ENCODE results near the gene INSM2.
A peak's percentile ranks its signal among the peaks of the same experiment; 100 is the strongest.

Gene INSM2, protein sequence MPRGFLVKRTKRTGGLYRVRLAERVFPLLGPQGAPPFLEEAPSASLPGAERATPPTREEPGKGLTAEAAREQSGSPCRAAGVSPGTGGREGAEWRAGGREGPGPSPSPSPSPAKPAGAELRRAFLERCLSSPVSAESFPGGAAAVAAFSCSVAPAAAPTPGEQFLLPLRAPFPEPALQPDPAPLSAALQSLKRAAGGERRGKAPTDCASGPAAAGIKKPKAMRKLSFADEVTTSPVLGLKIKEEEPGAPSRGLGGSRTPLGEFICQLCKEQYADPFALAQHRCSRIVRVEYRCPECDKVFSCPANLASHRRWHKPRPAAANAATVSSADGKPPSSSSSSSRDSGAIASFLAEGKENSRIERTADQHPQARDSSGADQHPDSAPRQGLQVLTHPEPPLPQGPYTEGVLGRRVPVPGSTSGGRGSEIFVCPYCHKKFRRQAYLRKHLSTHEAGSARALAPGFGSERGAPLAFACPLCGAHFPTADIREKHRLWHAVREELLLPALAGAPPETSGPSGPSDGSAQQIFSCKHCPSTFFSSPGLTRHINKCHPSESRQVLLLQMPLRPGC

DNA sequence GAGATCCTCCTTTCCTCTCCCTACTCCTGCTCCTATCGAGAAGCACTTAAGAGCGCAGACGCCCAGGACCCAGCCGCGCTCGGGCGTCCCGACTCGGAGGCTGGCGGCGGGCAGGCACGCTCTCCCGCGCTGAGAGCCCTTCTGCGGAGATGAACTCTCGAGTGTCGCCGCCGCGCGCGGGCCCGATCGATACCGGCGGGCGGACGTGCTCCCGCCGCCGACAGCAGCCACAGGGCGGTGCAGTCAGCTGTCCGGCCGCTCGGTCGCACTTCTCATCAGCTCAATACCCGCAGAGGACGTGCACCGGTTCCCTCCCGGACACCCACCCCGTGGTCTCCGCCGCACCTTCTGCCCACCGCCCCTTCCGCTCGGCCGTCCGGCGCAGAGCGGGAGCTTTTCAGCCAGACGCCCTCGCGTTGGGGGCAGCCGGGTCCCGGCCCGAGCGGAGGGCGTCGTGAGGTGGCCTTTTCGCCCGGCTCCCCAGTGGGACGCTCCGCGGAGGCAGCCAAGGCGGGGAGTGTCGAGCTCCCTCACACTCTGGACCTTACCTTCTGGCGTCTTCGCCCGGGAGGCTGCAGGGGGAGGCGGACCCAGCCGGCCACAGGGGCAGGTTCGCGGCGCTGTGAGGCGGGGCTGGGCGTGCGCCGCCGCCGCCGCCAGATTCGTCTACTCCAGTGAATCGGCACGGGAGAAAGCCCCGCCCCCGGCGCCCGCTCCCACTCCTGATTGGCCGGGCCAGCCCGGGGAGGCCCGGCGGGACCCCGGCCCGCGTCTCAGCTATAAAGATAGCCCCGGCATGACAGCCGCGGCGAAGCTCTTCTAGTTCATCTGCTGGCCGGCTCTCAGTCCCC, at the start of gene INSM2:
INSM2 (plus strand) TSS at position 808 of the 851 bp plus-strand sequence. CDS start 89 bp downstream, outside the sequence.
- DNase-seq = peak; percentile 79

DNA sequence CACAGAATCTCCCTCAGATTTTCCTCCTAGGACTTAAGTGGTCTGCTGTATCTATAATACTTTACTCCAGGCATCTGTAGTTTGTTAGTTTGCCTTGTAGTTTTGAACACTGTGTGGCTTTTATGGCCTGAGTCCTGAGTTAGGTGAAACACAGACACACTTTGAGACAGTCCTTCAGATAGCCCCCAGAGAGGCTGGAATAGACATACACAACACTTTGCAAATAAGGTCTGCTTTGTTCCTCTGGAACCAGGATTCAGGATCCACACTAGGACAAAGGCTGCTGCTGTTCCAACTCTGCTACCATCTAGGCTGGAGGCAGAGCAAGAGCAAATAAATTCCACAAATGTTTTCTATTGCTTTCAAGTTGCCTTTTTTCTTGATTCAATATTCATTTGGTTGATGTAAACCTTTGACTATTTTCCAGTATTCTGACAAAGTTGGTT, 41.4 kb upstream of the INSM2 start:
- DNase-seq = no peak

DNA sequence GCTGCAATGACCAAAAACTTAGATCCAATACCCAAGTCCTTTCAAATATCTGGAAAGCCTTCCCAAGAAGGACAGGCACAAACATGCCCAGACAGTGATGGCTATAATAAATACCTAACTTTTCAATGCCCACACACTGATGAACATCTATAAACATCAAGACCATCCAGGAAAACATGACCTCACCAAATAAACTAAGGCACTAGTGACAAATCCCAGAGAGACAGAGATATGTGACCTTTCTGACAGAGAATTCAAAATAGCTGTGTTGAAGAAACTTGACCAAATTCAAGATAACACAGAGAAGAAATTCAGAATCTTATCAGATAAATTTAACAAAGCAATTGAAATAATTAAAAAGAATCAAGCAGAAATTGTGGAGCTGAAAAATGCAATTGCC, 38.7 kb upstream of the INSM2 start:
- DNase-seq = no peak

DNA sequence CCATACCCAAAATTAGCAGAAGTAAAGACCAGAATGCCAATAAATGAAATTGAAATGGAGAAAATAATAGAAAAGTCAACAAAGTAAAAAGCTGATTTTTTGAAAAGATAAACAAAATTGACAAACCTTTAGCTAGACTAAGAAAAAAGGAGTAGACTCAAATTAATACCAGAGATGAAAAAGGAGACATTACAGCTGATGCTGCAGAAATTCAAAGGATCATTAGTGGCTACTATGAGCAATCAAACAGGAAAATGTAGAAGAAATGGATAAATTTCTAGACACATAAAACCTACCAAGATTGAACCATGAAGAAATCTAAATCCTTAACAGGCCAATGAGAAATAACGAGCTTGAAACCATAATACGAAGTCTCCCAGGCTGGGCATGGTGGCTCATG, 34.8 kb upstream of the INSM2 start:
- no peak for DNase-seq

DNA sequence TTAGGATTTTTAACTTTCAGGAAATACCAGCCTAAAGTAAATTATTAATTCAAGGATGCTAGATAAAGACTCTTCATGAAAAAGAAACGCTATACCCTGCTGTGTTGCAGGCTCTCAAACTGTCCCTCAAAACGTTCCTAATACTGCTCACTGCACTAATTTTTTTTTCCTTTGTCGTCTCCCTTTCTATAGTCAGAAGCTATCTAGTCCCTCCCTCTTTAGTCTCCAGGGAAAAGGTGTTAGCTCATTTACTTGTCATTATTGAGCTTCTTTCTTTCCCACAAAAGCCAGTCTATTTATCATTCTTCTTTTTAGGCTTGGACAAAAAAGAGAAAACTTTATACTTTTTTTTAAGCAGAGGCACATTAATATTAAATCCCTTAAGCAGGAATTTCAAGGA, 30.3 kb upstream of the INSM2 start:
- no peak for DNase-seq

DNA sequence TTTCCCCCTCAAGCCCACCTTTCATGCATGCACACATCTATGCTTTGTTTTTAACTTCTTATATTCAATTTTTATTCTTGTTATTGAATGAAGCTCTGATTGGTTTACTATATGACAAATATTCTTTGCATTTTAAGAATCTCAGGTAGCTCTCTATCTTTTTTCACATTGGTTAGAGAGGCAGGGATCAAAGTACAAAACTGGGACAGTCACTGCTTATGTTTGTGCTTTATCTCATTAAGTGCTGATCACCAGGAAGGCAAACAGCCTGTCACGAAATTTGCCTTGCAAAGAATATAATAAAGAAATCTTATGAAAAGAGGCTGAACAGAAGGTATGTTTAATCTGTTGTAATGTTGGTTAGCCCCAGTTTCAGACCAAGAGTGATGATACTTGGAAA, 29.7 kb upstream of the INSM2 start:
- DNase-seq = no peak

DNA sequence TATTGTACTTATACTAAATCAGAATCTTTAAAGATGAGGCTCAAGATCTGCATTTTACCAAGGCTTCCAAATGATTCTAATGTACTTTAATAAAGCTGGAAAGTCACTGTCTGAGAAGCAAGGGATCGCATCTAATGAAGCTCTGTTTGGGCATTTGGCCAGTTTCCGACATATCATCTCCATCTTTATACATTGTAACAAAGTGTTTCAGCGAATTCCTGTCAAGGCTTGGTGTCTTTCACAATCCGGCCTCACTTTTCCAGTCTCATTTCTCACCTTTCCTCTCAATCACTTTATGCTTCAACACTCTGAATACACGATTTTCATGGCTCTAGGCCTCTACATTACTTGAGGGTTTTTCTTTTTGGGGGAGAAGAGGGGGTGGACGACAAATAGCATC, 27.5 kb upstream of the INSM2 start:
- no peak for DNase-seq

DNA sequence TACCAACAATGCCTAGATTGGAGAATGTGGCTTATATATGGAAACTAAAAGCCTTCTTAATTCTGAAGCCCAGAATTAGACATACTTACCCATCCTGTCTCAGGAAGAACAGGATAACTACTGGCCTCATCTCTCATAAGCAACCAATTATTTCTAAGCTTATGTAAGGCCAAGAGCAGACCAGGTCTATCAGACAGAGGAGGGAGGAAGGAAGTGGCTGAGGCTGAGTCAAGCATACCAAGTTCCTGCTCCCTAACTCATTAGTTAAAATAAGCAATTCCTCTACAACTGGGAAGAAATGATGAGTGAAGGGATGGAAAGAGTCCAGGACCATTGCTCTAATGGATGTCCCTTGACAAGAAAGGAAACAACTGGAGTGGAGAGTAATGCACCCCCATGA, 27.0 kb upstream of the INSM2 start:
- no peak for DNase-seq

DNA sequence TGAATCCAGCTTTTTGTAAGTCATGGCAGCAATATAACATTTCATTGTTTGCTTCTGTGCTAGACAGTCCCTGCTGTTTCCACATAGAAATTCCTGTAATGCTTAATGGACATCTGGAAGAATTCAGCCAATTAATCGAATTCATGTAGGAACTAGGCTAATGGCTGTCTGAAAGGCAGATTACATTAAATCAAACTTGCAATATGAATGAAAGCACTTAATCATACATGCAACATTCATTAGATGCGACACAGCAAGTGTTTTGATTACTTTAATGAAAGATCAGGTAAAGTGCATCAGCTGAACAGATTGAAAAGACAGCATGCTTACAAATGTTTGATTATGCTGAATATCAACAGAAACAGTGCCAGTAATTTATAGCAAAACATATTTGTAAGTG, 24.1 kb upstream of the INSM2 start:
- DNase-seq = no peak

DNA sequence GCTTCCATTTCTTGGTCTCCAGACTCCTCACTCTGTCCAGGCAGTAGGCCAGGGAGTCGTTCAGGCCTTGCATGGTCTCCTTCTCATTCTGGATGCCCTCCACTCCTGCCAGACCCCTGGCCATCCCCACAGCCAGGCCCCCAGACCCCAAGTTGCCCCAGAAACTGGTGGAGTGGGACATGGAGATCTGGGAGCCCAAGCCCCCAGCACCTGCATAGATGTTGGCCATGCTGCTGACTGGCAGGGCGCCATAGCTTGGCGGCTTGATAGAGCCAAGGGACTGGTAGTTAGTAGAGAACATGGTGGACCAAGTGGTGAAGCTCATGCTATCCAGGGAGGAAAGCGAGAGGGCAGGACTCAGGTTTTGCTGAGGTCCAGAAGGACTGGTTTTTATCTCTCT, 21.2 kb upstream of the INSM2 start:
- no peak for DNase-seq

DNA sequence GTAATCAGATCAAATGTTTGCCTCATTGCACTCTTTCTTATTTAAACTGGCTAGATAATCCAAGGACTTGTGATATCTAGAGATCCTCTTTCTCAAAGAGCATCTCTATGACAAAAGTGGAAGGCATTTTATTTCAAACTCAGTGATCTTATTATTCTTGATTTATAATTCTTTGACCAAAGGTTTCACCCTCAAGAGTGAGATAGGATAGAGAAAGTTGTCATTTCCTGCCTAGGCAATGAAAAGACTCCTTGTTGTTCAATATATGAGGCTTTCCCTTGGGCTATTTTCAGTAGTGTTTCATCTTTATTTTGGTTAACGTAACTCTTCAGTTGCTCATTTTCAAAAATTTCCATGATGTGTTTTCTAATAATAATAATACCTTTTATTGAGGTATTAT, 18.0 kb upstream of the INSM2 start:
- no peak for DNase-seq

DNA sequence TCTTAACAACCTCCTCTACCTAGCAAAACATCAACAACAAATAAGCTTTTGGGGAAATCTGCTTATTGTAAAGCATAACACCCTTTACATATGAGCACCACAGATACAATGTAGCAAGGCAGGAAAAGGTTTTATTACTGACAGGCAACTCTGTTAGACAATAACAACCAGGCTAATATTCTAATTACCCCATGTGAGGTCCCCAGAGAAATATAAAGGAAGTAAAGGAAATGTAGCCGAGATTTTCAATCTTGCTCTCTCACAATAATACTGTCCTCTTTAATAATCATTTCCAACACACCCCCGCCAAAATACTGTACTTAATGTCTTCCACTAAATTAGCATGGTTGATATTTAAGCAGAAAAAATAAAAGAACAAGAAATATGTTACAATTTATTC, 14.0 kb upstream of the INSM2 start:
- no peak for DNase-seq

DNA sequence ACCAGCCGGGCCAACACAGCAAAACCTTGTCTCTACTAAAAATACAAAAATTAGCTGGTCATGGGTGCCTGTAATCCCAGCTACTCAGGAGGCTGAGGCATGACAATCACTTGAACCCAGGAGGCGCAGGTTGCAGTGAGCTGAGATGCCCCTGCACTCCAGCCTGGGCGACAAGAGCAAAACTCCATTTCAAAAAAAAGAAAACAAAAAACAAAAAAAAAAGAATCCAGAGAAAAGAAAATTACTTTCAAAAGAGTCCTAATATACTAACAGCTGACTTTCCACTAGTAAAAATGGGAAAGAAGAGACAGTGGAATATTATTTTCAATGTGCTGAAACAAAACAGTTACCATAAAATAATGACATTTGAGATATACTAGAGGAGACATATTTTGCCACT, 8.3 kb upstream of the INSM2 start:
- no peak for DNase-seq

DNA sequence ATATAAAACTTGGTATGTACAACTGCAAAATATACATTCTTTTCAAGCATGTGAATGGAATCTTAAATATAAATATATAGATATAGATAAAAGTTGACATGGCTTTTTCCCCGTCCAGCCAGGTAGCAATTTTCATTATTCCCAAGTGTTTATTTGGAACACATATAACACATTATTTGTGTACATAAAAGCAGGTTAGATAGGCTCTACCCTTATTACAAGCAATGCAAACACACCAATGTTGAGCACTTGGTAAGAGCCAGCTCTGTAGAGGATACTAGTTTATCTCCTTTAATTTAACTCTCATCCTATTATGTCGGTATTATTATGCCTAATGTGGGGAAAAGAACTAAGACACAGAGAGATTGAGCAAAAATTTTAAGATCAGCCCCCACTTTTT, 7.0 kb upstream of the INSM2 start:
- no peak for DNase-seq

DNA sequence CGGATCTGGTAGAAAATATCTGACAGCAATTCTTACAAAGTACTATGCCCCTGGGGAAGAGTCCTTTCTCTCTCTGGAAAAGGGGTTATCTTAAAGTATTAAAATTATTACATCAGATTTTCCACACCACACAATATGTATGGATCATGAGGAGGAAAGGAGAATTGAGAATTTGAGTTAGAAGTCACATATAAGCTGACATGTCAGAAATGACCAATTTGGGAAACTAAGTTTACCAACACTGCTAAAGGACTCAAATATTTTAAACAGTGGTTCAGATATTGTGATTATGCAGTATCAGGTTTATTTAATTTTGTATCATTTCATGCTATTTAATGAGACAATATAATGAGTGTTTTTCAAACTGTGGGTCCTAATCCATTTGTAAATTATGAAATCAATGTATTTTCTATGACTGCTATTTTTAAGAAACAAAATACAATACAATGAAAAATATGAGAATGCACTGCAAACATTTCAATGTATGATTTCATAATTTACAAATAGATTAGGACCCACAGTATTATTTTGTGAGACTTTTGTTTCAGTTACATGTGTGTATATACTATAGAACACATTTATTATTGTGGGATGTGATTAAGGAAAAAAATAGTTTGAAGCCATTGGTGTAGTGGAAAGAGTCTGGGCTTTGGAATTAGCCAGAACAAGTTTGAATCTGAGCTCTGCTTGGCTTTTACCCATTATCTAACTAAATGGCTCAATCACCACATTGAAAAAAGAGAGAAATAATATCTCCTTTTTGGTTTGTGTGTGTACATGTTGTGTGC, 1.8 kb upstream of the INSM2 start:
- no peak for DNase-seq

DNA sequence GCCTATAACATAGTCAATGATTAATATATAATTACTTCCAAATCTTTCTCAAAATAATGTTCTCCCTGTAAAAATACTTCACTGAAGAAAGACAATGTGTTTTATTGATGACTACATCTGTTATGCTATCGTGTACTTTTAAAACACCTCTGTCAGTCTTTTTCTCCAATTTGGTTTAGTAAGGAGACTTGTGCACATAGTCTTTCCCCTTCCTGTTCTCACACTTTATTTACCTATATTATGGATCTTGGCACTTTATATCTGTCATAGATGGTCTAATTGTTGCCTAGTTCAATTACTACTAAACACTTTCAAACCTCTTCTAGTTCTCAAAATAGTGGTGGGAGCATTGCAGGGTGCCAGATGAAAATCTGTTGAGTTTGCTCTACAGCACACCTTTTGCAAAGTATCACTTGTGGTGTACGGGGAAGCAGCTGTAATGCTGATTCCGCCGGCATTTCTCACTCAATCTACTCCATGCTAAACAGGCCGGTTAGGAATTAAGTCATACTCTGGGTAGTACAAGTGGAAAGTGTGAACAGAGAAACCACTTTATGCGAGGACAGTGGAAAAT, 1.1 kb upstream of the INSM2 start:
- DNase-seq = no peak

DNA sequence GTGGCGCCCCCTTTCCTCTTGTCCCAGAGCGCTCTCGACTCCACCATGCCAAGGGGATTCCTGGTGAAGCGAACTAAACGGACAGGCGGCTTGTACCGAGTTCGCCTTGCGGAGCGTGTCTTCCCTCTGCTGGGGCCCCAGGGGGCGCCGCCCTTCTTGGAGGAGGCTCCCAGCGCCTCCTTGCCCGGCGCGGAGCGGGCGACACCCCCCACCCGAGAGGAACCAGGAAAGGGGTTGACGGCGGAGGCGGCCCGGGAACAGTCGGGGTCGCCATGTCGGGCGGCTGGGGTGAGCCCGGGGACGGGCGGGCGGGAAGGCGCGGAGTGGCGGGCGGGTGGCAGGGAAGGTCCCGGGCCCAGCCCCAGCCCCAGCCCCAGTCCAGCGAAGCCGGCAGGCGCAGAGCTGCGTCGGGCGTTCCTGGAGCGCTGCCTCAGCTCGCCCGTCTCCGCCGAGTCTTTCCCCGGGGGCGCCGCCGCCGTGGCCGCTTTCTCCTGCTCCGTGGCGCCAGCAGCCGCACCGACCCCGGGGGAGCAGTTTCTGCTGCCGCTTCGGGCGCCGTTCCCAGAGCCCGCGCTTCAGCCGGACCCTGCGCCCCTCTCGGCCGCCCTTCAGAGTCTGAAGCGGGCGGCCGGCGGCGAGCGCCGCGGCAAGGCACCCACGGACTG, 376 bp downstream of the INSM2 start:
- peak; percentile 61 for DNase-seq

DNA sequence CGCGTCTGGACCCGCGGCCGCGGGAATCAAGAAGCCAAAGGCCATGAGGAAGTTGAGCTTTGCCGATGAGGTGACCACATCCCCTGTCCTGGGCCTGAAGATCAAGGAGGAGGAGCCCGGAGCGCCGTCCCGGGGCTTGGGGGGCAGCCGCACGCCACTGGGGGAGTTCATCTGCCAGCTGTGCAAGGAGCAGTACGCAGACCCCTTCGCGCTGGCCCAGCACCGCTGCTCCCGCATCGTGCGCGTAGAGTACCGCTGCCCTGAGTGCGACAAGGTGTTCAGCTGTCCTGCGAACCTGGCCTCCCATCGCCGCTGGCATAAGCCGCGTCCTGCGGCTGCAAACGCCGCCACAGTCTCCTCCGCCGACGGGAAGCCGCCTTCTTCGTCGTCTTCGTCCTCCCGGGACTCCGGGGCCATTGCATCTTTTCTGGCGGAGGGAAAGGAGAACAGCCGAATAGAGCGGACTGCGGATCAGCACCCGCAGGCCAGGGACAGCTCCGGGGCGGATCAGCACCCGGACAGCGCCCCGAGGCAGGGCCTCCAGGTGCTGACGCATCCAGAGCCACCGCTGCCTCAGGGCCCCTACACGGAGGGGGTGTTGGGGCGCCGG, 1.0 kb downstream of the INSM2 start:
- no peak for DNase-seq

DNA sequence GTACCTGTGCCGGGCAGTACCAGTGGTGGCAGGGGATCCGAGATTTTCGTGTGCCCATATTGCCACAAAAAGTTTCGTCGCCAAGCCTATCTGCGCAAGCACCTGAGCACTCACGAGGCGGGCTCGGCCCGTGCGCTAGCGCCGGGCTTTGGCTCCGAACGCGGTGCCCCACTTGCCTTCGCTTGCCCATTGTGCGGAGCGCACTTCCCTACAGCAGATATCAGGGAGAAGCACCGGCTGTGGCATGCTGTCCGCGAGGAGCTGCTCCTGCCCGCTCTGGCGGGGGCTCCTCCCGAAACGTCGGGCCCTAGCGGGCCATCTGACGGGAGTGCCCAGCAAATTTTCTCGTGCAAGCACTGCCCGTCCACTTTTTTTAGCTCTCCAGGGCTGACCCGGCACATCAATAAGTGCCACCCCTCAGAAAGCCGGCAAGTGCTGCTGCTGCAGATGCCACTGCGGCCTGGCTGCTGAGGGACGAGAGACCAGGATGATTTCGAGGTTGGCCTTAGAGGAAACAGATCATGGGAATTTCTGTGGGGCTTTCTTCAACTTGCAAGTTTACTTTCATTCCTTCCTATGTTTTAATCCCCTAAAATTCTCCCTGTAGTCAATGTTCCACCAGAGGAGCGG, 1.6 kb downstream of the INSM2 start:
- DNase-seq = no peak

DNA sequence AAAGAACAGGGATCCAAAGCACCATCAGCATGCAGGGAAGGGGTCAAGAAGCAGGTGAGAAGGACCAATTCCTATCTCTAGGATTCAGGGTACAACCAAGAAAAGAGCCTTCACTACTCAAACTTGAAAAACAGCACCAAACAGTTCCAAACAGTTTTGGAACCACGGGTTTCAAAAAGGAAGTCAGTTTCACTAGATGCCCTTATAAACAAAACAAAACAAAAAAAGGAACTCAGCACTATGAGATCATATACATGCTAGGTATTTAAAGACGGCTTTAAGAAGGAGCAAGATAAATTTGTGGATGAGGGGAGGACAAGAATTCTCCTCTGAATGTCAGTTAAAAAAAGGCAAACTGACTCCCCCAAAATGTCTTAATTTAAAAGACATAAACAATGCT, 6.0 kb downstream of the INSM2 start:
- DNase-seq = no peak

DNA sequence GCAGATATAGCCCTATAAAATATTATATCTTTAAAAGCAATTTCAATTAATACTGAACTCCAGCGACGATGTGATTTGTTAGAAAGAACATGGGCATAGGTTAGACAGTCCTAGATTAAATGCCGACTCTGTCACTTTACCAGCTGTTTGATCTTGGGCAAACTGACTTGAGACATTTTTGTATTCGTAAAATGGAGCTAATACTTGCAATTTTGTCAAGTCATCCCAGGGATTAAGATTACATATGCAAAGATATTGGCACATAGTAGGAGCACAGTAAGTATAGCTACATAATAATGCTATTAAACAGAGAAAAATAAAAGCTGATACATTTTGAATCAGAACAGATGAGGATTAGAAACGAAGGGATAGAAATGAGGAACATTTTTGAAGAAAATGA, 9.0 kb downstream of the INSM2 start:
- DNase-seq = no peak

Data from COR-L47 (cell line).